ENCODE results near the gene PAK3.

Gene PAK3

DNA sequence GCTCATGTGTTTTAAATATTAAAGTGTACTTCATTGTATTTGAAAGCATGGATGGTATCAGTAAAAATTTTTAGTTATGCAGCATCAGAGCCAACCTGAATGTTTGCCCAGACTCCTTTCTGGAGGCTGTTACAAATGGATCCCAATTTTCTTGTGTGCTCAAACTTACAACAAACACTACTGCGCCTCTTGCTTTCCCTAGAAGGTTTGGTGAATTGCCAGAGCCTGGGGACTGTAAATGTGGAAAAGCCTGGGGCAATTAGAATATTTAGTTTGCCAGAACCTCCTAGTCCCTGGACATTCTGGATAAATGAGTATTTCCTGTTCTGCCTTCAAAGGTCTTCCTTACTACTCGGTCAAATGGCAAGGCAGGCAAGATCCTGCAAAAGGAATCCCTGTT is 169.5 kb downstream of the PAK3 start:
- FAIRE-seq, result no peak

DNA sequence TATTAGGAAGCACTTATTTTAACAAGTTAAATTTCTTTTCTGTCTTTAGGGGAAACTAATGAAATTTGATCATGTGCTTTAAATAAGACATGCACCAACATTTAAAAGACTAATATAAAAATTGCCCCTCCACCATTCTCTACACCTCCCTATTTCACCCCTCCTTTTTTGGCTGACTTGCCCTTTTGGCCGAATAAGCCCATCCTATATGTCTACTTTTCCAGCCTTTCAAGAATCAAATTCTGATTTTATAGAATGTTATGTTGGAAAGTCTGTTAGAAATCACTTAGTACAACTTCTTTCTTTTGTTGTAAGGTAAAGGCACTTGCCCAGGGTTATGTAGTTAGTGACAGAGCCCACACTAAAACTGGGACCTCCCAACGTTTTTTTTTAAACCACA is 172.5 kb downstream of the PAK3 start:
- no peak for FAIRE-seq

DNA sequence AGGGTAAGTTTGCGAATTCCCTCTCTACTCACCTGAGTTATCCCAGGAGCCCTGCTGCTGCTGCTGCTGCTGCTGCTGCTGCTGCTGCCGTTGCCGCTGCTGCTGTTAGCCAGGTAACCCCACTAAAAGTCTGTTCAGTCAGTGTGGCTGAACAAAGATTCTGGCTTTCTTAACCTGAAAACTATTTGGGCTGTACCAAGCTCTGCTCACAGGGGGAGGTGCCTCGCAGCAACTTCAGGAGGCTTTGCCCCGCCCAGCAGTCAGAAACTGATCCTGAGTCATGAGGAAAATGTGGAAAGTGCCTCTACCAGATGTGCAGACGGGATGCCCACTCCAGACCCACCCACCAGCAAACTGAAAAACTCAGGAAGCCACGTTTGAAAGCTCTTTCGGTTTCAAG is 174.3 kb downstream of the PAK3 start, which contains the start of gene CAPN6:
Gene CAPN6, minus strand, starts transcription at position 145 of the 400 bp plus-strand sequence. CDS start 6,547 bp downstream, outside the sequence.
- FAIRE-seq, result no peak

All from G401.6 (cell line).